ENCODE results near the gene PTTG1. TPM values are rescaled to one million over a fixed set of nuclear protein-coding genes. Genes with fewer than 3 reads are reported as not detected.

The PTTG1 gene
- total RNA-seq, 1 experiment from 2014 or later: 239 TPM

GRCh38 chr5:160382346-160382745 is 39.3 kb upstream of the PTTG1 start:
- ChIA-PET CTCF (no interaction called here), POLR2A (no interaction called here)
- DNase-seq (ENCODE audit: low spot score) (no peak), ATAC-seq (no peak)
- Mint-ChIP-seq H3K27ac (no peak overlapping the region), H3K36me3 (no peaks in the 10 kb centered on the region), H3K4me3 (no peak overlapping the region), H3K9me3 (peaks cover 4% of the 10 kb centered on the region), H3K27me3 (ENCODE audit: low read depth) (peaks cover 3% of the 10 kb centered on the region), H3K4me1 (peaks cover 8% of the 10 kb centered on the region)
- TF ChIP-seq HMGA2 (CRISPR knock-in tag; IDR thresholded peaks at IDR 0.05) (no peak), USF2 (CRISPR knock-in tag; IDR thresholded peaks at IDR 0.05) (no peak), ZNF138 (CRISPR knock-in tag; conservative IDR thresholded peaks at IDR 0.05) (no peak), ZNF512 (CRISPR knock-in tag; IDR thresholded peaks at IDR 0.05; ENCODE audit: borderline replicate concordance) (no peak), MLX (CRISPR knock-in tag; IDR thresholded peaks at IDR 0.05) (no peak), ARID4B (CRISPR knock-in tag; IDR thresholded peaks at IDR 0.05; ENCODE audit: borderline replicate concordance) (no peak), ZSCAN18 (CRISPR knock-in tag; IDR thresholded peaks at IDR 0.05) (no peak), ZBTB43 (CRISPR knock-in tag; IDR thresholded peaks at IDR 0.05) (no peak), ESRRA (CRISPR knock-in tag; IDR thresholded peaks at IDR 0.05; ENCODE audit: borderline replicate concordance) (no peak), RELA (CRISPR knock-in tag; IDR thresholded peaks at IDR 0.05; ENCODE audit: borderline replicate concordance) (no peak), JUN (CRISPR knock-in tag; IDR thresholded peaks at IDR 0.05) (no peak), ZNF219 (CRISPR knock-in tag; IDR thresholded peaks at IDR 0.05; ENCODE audit: borderline replicate concordance) (no peak), SMAD3 (CRISPR knock-in tag; IDR thresholded peaks at IDR 0.05; ENCODE audit: borderline replicate concordance) (no peak), AR (CRISPR knock-in tag; IDR thresholded peaks at IDR 0.05) (no peak)

Measured in WTC11 (cell line).